Transverse colon (tissue), 4 donors: ENCODE data around the gene ZNF726.

Source experiments
- POLR2A ChIP-seq: fragments of 450-650 bp; IDR thresholded peaks from one replicate; pipeline ENCODE4 v1.6.1; 2016; ENCODE audit warnings: antibody characterized with exemption, mild to moderate bottlenecking, moderate library complexity
- POLR2AphosphoS5 ChIP-seq, 3 donors: sonication (generic); formaldehyde crosslinking; IDR thresholded peaks; one replicate each; pipeline ENCODE4 v1.6.1; 2016; ENCODE audit warnings: antibody characterized with exemption in 3 of 3
- TF ChIP-seq, protein P1 (sequence below), 5 experiments: fragments of 200-600 bp in 3 of 5; fragments of 450-650 bp in 2 of 5; sonication (generic) in 3 of 5; IDR thresholded peaks; 1 replicate in 2 of 5; 2 replicates in 3 of 5; pipeline ENCODE4 v1.5.1; 2016 to 2017; ENCODE audit warnings: antibody characterized with exemption in 5 of 5, inconsistent platforms in 3 of 5, mild to moderate bottlenecking in 2 of 5, moderate library complexity in 1 of 5

DNA sequence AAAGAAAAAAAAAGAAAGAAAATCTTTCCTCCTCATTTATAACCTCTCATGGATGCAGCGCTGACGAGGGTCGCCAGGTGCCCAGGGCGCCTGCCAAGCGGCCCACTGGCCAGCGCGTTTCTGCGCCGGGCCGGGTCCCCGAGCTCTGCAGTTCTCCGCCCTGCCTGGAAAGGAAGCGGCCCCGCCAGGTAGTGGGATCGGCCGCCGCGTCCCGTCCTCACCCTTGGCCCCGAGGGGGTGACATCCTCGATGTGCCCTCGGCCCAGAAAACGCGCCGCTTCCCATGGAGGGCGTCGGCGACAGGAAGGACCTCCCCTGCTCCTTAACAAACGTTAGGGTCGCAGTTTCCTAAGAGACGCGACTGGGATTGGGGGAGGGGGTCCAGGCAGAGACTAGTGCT lies 56.9 kb downstream of the ZNF726 start:
- no peak for TF ChIP-seq POLR2AphosphoS5 (IDR thresholded peaks at IDR 0.05)
- TF ChIP-seq, protein P1, sequence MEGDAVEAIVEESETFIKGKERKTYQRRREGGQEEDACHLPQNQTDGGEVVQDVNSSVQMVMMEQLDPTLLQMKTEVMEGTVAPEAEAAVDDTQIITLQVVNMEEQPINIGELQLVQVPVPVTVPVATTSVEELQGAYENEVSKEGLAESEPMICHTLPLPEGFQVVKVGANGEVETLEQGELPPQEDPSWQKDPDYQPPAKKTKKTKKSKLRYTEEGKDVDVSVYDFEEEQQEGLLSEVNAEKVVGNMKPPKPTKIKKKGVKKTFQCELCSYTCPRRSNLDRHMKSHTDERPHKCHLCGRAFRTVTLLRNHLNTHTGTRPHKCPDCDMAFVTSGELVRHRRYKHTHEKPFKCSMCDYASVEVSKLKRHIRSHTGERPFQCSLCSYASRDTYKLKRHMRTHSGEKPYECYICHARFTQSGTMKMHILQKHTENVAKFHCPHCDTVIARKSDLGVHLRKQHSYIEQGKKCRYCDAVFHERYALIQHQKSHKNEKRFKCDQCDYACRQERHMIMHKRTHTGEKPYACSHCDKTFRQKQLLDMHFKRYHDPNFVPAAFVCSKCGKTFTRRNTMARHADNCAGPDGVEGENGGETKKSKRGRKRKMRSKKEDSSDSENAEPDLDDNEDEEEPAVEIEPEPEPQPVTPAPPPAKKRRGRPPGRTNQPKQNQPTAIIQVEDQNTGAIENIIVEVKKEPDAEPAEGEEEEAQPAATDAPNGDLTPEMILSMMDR (IDR thresholded peaks at IDR 0.05): no peak
- no peak for TF ChIP-seq POLR2A
